ENCODE measurements around the gene LPP.

LPP gene

DNA sequence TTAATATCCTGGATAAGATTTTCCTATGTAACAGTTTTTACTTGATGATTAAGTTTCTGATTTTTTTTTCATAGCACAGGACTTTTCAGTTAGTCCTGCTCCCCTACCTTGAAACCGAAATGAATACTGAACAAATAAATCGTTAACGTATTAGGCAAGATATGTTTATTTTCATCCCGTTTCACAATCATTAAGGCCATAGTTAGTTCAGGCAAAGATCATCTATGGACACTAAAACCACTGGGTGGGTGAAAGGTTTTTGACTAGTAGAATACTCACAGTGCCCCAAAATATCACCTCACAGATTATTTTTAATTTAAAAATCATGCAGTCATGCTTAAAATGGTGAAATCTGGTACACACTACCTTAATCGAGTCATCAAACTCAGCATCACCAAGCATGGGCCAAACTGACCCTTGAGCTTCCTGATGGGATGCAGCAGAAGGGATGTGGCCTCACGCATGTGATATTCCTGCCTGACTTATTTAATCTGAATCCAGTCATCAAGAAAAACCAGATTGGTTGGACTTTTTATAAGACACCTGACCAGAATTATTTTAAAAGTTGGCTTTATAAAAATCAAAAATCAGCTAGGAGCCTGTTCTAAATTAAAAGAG, 365.0 kb downstream of the LPP start:
- DNase-seq (ENCODE audit: low spot score) = no peak

GRCh38 chr3:188520466-188520865, 366.5 kb downstream of the LPP start:
- DNase-seq (ENCODE audit: low spot score) = no peak

GRCh38 chr3:188522115-188522514, 368.2 kb downstream of the LPP start:
- DNase-seq (ENCODE audit: low spot score) = no peak

DNA sequence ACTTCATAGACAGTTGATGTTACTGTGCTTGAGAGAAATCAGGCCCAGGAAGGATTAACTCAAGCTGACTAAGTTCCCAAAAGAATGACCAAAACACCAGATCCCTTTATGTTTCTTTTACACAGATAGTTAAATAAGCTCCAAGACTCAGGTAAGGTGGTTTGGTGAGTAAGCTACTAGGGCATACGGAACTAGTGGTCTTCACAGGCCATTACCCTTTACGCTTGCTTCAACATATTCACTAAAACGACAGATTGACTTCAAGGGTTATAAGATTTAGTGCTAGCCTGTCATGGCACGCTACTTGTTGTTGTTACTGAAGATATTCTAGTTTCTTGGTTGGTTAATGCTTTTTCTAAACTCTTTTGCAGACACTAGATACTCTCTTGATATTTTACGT, 369.3 kb downstream of the LPP start:
- DNase-seq (ENCODE audit: low spot score) = no peak

DNA sequence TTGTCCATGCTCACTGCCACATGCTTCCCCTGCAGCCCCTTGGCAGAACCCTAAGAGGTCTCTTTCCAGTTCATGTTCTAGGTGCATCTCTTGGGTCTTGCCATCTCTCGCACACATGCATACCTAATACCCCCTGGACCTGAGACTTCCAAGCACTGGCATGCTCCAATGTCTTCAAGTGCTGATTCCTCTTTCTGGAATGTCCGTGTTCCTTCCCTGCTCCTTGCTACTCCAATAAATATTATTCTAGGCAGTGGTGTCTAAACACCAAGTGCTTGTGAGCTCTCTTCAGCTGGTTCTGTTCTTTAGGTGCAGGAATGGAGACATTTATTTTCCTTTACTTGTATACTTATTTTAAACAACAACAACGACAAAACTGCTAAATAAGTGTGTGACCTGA, 370.1 kb downstream of the LPP start:
- DNase-seq (ENCODE audit: low spot score) = no peak

DNA sequence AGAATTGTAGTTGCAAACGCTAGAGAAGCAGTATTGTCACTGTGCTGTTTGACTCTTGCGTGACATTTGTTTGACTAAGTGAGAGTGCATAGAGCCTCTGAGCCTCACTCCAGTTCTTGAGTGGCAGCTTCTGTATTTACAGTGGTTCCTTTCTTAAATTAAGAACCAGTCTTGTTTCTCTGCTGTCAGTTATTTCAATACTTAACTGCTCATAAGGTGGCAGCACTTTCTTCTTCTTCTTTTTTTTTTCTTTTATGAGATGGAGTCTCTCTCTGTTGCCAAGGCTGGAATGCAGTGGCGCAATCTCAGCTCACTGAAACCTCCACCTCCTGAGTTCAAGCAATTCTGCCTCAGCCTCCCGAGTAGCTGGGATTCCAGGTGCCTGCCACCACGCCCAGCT, 372.1 kb downstream of the LPP start:
- DNase-seq (ENCODE audit: low spot score) = no peak

GRCh38 chr3:188527389-188527788, 373.4 kb downstream of the LPP start:
- DNase-seq (ENCODE audit: low spot score) = no peak

DNA sequence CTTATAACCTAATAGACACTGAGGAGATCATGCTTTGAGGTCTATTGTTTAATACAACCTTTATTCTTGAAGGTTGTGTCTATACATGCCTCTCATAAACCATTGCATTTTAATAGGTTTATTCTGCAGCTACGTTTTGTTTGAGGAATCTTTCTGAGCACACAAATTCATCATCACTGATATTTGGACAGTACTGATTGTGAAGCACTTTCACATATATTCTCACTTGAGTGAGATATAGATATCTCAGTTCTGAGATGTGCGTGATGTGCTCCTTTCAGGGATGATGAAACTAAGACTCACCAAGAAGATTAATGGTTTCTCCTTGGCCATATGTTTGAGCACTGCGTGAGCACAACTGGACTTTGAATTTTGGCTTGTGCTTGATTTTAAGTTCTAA, 374.4 kb downstream of the LPP start:
- no peak for DNase-seq (ENCODE audit: low spot score)

- no peak for DNase-seq (ENCODE audit: low spot score)
These were observed 375.3 kb downstream of the LPP start for GRCh38 chr3:188529228-188529627.

GRCh38 chr3:188530226-188530625, 376.3 kb downstream of the LPP start:
- no peak for DNase-seq (ENCODE audit: low spot score)

- peak; percentile 93 for DNase-seq (ENCODE audit: low spot score)
These were observed 377.3 kb downstream of the LPP start for GRCh38 chr3:188531210-188531609.

DNA sequence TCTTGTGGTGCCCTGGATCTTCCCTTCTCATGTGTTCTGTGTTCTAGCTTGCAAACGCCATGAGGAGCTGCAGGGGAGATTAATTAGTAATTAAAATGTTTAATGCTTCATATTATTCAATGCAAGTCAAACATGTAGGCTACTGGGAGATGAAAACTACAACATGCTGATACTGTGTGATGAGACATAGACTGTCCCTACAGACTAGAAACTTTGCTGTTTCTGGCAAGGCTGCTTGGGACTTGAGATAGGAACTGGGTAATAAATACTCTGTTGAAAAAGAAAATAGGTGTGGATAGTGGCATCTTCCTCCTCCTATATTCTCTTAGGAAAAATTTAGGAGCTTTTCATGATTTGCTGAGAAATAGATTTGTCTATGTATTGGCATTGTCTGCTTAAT, 379.2 kb downstream of the LPP start:
- DNase-seq (ENCODE audit: low spot score) = no peak

DNA sequence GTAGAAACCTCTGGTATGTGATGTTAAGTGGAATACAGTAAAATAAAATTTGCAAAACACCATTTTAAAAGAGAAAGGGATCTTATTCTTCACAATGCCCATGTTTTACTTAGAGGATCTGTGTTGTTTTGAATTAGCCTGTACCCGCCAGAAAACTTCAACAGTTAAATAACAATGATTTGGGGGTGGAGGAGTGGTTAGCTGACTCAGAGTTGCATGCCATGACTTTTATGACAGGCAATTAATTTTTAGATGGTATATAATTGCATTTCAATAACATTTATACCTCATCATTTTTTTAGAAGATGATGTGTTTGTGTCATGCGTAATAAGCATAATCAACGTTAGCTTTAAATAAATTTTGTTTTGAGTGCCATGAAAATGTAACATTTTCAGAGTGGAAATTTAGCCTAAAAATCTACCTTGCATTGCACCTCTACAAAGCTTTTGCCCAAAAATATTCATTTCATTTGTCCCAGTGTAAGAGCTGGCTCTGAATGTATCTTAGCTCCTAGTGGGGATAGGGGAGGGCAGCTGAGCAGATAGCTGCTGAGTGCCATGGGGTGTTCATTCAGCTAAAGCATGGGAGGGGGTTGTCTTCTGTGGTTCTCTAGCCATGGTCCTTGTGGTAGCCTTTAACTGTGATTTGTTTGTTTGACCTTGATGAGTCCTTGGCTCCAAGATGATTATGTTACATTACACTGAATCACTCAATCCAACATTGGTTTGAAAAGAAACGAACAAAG, 379.8 kb downstream of the LPP start:
- DNase-seq (ENCODE audit: low spot score) = no peak

DNA sequence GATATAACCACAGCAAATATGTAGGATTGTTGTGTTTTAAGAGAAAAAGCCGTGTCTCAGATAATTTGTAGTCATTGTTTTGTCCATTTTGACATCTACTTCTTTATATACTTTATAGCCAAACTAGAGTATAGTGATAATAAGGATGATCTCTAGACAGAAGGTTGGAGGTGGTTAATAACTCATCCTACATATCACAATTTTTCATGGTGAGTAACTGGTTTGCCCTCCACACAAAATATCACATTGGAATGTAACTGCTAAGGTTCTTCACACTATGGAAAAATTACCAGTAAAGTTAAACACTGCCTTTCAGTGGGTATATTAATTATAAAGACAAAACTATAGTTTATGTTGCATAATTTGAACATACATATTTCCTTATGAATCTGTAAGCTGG, 380.7 kb downstream of the LPP start:
- DNase-seq (ENCODE audit: low spot score) = no peak

DNA sequence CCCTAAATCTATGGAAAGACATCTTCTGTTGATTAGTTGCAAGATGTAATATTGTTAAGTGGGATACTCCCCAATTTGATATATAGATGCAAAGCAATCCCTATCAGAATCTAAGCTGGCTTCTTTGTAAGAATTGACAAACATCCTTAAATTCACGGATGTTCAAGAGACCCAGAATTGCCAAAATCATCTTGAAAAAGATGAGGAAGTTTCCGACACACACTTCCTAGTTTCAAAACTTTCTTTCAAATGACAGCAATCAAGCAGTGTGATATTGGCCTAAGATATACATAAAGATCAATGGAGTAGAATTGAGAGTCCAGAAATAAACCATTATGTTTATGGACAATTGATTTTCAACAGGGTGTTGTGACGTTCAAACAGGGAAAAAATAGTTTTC, 383.6 kb downstream of the LPP start:
- DNase-seq (ENCODE audit: low spot score) = no peak

- DNase-seq (ENCODE audit: low spot score) = no peak
These were observed 385.1 kb downstream of the LPP start for GRCh38 chr3:188539037-188539436.

DNA sequence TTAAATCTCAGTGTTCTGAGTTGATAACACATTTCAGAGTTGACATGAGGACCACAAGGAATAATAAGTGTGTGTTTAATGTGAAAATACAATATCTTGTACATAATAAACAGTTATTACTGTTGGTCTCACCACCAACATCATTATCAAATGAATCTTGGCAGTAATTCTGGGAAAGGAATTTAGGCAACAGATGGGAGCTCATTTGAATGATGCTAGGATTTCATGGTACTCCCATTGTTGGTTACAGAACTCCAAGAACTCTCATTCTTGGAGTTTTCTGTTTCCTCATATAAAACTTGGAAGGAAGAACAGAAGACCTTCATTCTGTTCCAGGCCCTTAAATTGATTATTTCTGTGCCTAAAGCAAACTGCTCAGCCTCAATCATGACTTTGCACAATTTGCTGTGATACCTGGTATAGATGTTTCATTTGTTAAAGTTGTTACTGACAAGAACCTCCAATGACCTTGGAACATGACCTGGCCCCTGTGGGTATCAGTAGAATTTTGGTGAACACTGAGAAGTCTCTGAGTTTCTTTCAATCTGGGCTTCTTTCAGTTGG, 385.8 kb downstream of the LPP start:
- DNase-seq (ENCODE audit: low spot score) = no peak

DNA sequence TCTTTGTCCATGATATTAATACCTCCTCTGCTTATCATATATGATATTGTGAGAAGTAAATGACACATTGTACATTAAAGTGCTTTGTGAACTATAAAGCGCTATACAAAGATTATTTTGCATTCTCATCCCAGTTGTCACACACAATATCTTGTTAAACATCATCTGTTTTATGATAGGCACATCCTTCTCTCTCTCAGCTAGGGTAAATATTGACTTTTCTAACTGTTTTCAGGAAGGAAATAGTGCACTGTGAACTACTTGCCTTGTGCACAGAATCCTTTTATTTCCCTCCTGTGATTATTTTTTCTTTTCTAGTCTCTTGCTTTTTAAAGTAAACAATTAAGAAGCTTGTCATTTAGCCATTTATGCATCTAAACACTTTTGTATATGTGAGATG, 388.2 kb downstream of the LPP start:
- no peak for DNase-seq (ENCODE audit: low spot score)

GRCh38 chr3:188544012-188544411, 390.1 kb downstream of the LPP start:
- DNase-seq (ENCODE audit: low spot score) = no peak

DNA sequence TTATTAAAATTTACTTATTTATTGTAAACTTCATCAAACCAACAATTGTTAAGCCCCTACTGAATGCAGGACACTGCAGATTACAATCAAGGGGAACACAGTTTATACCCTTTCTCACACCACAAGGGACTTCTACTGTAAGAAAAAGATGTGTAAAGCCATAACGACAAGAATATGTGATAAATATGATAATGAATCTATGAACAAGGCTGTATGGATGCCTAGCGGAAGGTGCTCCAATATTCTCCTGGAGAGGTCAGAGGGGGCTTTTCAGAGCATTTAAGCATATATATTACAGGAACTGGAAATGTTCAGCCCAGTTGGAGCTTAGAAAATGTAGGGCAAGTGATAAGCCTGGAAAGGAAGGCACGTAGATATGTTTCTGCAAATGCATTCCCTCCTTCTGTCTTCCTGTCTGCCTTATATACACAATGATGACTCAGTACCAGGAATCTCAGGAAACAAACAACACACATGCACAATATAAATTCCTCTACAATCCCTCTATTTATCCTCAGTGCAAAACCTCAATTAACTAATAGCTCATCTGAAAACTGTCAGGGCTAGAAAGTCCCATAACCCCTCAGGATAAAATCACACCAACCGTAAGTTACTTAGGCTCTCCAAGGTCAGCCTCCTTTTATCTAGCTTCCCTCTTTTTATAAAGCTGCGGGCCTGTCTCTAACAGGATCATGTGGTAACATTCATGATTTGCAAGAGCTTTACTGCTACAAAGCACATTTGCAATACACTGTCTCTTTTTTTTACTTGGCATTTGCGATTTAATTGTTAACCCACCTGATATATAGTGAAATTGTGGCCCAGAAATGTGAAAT, 393.1 kb downstream of the LPP start:
- peak; percentile 52 for DNase-seq (ENCODE audit: low spot score)

DNA sequence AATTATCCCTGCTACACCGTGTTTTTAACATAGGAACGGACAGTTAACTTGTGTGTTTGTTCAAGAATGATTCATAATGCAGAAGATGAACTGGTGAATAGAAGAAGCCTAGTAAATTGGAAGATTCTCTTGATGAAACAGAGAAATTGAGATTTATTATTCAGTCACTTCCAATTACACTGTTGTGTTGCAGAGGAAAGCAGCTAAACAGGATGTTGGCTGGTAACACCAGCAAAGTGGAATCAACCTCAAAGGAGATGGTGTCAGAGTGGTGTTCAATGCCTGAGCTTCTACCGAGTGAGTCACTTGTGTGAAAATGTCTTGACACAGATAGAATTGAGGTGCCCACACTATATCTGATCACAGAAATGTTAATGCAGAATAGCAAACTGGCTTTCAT, 399.6 kb downstream of the LPP start:
- peak; percentile 37 for DNase-seq (ENCODE audit: low spot score)

DNA sequence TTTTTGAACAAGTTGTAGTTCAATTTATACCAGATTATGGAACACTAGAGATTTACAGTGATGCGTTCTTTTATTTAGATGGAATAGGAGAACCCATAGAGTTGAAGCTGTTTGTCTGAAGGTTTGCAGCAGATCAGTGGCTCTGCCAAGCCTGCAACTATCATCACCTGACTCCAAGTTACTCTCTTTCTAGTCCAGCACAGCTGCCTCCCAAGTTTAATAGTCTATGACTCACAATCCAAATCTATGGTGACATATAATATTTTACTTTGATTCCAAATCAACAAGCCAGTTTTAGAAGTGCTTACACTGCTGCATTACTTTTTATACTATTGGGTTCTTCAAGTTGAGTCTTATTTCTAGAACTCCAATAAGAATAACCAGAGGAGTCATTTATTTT, 400.4 kb downstream of the LPP start:
- DNase-seq (ENCODE audit: low spot score) = no peak

DNA sequence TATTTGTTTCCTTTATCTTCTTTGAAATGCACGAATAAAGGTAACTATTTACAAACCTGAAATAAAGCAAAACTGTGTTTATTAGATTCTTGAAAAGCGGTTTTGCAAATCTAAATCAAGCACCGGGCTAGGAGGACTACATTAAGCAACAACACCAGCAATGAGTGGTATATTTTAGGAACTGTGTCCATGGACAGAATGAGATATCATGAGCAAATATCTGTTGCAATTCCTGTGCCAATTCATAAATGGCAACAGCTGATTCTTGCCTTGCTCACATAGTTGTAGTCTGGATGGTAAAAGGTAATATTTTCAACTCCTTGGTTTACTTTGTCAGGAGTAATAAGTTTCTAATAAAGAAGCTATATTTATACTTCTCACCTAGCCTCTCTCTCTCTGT, 403.3 kb downstream of the LPP start:
- no peak for DNase-seq (ENCODE audit: low spot score)

Measured in kidney capillary endothelial cell (primary cell).